ENCODE data around the gene RNU6-7. TPM values are rescaled to one million over a fixed set of nuclear protein-coding genes. Genes with fewer than 3 reads are reported as not detected.

The RNU6-7 gene
- total RNA-seq, 2 experiments from 2014 or later: not detected

- ChIA-PET CTCF (no interaction called here), POLR2A (no interaction called here)
These were observed 47.9 kb downstream of the RNU6-7 start for GRCh38 chr14:32249780-32250179.

- CTCF ChIA-PET: interaction anchor here (2.0 kb wide), 1 partner anchor 177 kb away, joined by 8 read pairs; no protein-coding TSS in a partner anchor
- POLR2A ChIA-PET: no interaction called here
These were observed 48.8 kb downstream of the RNU6-7 start for GRCh38 chr14:32250681-32251080.

- POLR2A ChIA-PET: no interaction called here
These were observed 49.7 kb downstream of the RNU6-7 start for GRCh38 chr14:32251530-32251929.

More at GRCh38 chr14:32251530-32251929, 49.7 kb downstream of the RNU6-7 start:
- CTCF ChIA-PET: interaction anchor here (1.0 to 2.0 kb wide), 2 partner anchors 178 to 285 kb away, joined by 3 to 8 read pairs; no protein-coding TSS in a partner anchor

Other genes with a start within 250 kb of the RNU6-7 start
- gene ARHGAP5, start 124.7 kb upstream of the RNU6-7 start, total RNA-seq: 10 to 100 TPM; 33.6 to 39.4 TPM
- not detected for gene RNU6-8, start 1.2 kb downstream of the RNU6-7 start, total RNA-seq
- gene AKAP6, start 127.3 kb downstream of the RNU6-7 start, total RNA-seq: 1 to 10 TPM in 1 of 2 experiments, under 1 TPM in 1; 0.65 to 1.3 TPM

Measured in activated CD8-positive, alpha-beta memory T cell treated with anti-CD3 and anti-CD28 coated beads for 36 hours (primary cell).